Loucy (cell line): ENCODE results near the gene PLEKHG4B.
"Not testable (repeated sequence)": the region's sequence is repeated elsewhere in the genome, so short reads cannot be mapped to it uniquely, and the experiment has no call there.

Experiments used
- CTCF ChIP-seq: fragments of 200-600 bp; sonication (generic); conservative IDR thresholded peaks from 2 replicates; pipeline ENCODE4 v1.5.1; 2014; ENCODE audit warnings: mild to moderate bottlenecking, antibody characterized with exemption, low read length
- EZH2phosphoT487 ChIP-seq: fragments of 200-600 bp; IDR thresholded peaks from 2 replicates; pipeline ENCODE4 v1.6.1; 2018; ENCODE audit warnings: antibody characterized with exemption, mild to moderate bottlenecking, moderate library complexity, borderline replicate concordance

GRCh38 chr5:215256-215655 is 123.3 kb downstream of the PLEKHG4B start:
- not testable (repeated sequence) for TF ChIP-seq CTCF, EZH2phosphoT487
